NCI-H1105 treated with DMSO at 0.1 percent for 48 hours (cell line): ENCODE results near the gene NOTCH2.

Experiments
- DNase-seq: peaks from one replicate; lab custom pipeline; 2025; lab: John Stamatoyannopoulos, UW

The NOTCH2 gene

GRCh38 chr1:119974013-119974412 is 95.4 kb downstream of the NOTCH2 start:
- peak; percentile 98 for DNase-seq

GRCh38 chr1:119971710-119972570 is 97.5 kb downstream of the NOTCH2 start:
- DNase-seq, result no peak

DNA sequence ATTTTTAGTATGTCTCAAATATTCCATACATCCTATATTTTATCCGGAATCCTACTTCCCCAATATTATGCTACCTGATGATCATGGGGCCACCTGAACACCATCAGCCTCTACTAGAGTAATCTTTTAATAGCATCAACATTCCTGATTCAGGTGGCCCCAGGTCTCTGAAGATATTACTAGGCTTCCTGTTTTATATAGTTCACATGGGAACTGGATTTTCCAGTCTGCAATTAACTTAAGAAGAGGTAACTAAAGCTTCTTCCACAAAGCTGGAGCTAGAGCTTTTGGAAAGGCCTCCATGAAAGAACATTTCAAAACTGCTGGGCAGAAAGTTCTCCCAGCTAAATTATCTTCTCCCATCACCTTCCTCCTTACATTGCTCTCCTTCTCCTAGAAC is 100.9 kb downstream of the NOTCH2 start:
- DNase-seq, result no peak

DNA sequence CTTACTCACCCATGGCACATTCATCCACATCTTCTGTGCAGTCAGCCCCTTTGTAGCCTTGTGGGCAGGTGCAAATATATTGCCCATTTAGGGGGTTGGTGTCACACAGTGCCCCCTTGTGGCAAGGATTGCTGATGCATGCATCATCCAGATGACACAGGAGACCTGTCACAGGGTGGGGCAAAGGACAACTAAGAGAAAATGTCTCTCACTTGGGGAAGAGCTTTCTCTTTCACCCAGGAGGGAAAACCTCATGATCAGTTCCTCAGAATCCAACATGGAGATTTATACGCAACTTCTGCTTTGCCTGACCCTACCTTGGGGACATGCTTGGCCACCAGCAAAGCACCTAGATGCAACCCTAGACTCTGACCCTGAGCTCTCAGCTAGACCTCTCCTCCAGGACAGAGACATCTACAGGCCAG is 101.4 kb downstream of the NOTCH2 start:
- peak; percentile 38 for DNase-seq

- DNase-seq, result no peak
Measured at GRCh38 chr1:119966681-119967080, 102.8 kb downstream of the NOTCH2 start.

DNA sequence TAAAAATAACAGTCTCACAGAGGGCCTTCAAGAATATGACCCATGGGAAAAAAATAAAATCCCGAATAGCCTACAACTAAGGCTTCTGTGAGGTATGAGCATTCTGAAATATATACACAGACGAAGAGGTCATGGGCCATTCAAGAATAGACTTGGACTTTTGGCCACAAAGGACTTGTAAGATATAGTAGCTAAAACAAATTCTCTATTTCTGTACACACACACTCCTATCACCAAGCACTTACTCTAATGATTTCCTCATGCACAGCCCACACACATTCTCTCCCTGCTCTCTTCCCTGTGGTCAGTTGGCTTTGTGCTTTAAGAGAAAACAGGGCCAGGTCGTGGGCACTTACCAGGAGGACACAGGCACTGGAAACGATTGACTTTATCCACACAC is 103.4 kb downstream of the NOTCH2 start:
- no peak for DNase-seq

GRCh38 chr1:119964673-119965363 is 104.6 kb downstream of the NOTCH2 start:
- DNase-seq, result no peak

DNA sequence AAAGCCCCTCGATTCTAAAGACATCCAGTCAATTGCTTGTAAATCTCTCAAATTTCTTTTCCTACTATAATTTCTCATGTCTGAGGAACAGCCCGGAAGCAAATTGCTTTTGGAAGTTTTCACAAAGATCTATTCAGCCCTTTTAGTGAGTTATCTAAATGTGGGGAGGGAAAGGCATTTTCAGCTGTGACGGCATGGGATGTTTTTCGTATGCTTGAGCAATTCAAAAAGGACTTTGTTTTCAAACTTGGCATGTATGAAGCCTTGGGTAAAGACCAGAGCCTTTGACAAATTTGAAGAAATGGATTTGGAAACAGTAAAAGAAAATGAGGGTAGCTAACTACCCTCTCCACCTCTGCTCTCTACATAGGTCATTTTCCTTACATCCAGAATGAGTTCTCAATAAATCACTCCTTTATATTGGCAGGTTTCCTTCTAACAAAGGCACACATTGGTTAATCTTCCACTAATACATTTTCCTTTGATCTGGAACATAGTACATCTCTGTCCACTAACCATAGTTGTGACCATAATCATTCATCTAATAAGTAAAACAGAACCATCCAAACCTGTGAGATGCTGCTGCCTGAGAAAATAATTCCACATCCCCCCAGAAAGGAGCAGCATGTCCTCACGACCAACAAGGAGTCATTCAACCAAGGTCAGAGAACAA is 107.0 kb downstream of the NOTCH2 start:
- no peak for DNase-seq

- no peak for DNase-seq
Measured at GRCh38 chr1:119960501-119960900, 109.0 kb downstream of the NOTCH2 start.

DNA sequence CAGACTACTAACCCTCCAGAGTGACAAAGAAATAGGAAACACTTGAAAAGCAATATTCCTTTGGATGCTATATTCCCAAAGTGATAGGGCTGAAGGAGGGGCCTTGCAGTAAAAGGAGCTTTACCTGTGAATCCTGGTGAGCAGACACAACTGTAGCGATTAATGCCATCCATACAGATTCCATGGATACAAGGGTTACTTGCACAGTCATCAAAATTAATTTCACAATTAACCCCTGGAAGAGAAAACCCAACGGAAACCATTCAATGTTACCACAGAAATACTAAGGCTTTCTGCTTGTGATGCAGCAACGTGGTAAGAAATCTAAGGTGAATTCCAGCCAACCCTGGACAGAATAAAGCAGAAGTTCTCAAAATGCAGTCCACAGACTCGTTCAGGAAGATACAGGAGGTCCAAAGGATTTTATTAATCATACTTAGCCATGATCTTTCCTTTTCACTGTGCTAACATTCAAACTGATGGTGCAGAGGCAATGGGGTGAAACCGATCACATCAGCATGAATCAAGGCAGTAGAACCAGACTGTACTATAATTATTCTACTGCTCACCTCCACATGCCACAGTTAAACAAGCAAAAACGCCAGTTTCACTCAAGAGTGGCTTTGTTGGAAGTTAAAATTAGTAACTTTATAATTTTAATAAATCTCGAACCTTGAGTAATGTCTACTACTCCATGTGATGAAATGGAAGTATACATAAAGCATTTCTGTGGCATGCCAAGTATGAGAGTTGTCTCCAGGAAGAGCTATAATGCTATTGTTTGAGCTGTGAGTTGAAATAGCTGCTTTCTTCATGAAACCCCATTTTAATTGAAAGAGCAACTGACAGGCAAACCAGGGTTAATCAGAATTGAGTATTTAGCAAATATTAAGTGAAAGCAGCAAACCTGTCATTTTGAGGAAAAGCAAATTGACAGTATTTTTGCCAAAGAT is 109.9 kb downstream of the NOTCH2 start:
- DNase-seq, result no peak

- no peak for DNase-seq
Measured at GRCh38 chr1:119958223-119958622, 111.2 kb downstream of the NOTCH2 start.

- no peak for DNase-seq
Measured at GRCh38 chr1:119956306-119956705, 113.2 kb downstream of the NOTCH2 start.

DNA sequence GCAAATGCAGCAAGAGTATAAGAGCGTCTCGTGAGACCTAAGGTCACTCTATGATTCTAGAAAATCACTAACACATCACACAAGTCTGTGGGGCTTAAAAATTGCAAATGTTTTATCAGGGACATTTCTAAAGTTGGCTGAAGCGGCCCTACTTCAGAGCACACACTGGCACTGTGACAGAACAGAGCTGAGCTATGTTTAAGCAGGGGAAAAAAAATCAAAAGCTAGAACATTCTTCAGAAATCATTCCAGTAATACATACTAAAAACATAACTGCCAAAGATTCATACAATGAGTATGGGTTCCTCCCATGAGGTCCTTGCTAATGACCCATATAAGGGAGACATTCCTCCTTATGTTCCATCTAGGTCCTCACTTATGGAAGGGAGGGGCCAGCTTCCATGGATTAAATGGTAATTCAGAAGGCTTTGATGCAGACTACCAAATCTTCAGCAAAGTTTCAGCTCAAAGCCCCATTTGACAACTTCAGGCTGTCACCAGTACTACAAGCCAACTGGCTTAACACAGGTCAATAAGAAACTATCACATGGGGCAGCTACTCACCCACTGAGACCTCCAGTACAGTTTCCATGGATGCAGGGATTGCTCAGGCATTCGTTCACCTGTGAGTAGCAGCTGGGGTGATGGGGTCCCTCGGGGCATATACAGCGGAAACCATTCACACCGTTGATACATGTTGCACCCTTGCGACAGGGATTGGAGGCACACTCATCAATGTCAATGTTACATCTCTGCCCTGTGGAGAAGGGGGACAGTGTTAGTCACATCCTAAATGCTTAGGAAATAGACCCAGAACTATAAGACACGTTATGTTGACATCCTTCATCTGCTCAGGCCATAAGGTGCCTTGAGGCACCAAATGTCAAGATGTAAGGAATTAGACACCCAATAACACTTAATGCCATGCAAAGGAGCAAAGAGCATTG is 114.7 kb downstream of the NOTCH2 start:
- no peak for DNase-seq

GRCh38 chr1:119953266-119953998 is 116.0 kb downstream of the NOTCH2 start:
- no peak for DNase-seq

DNA sequence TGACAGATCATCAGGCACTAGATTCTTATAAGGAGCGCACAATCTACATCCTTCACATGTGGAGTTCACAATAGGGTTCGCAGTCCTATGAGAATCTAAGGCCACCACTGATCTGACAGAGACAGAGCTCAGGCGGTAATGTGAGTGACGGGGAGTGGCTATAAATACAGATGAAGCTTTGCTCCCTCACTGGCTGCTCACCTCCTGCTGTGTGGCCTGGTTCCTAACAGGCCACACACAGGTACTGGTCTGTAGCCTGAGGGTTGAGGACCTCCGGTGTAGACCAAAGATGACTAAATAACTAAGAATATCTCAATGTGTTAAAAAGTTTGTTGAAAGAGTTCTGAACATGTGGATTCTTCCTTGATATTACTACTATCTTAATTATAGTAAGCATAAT is 117.0 kb downstream of the NOTCH2 start:
- DNase-seq, result no peak

GRCh38 chr1:119948342-119949214 is 120.9 kb downstream of the NOTCH2 start:
- peak; percentile 81 for DNase-seq

GRCh38 chr1:119947468-119947867 is 122.0 kb downstream of the NOTCH2 start:
- DNase-seq, result no peak

GRCh38 chr1:119946724-119947123 is 122.7 kb downstream of the NOTCH2 start:
- DNase-seq, result no peak

GRCh38 chr1:119943216-119943615 is 126.2 kb downstream of the NOTCH2 start:
- DNase-seq, result no peak
